Left lung (tissue), 10 donors: ENCODE results near the gene PSG4. TPM values are rescaled to one million over a fixed set of nuclear protein-coding genes. Genes with fewer than 3 reads are reported as not detected.
"Not testable (repeated sequence)": the region's sequence is repeated elsewhere in the genome, so short reads cannot be mapped to it uniquely, and the experiment has no call there.

Experiments
- ATAC-seq: fragments of 200-7000 bp; cut with Tn5 transposase; one replicate; pipeline ENCODE4 v1.9.1; 2020; ENCODE audit warnings: moderate library complexity
- DNase-seq, 4 donors: peaks; one replicate each; pipeline ENCODE4 v3.0.0-alpha.2; 2013 to 2020
- H3K27ac ChIP-seq, 2 donors: fragments of 200-600 bp; sonication (generic) in 1 of 2; one replicate each; pipeline versions ENCODE4 v1.5.0 to v1.8.0; 2020 to 2021
- H3K27me3 ChIP-seq, 2 donors: fragments of 200-600 bp; sonication (generic) in 1 of 2; one replicate each; pipeline versions ENCODE4 v1.5.0 to v1.8.0; 2020 to 2021
- H3K36me3 ChIP-seq, 2 donors: fragments of 200-600 bp; sonication (generic) in 1 of 2; one replicate each; pipeline versions ENCODE4 v1.5.0 to v1.8.0; 2020 to 2021
- H3K4me1 ChIP-seq, 2 donors: fragments of 200-600 bp; one replicate each; pipeline ENCODE4 v1.8.0; 2021
- H3K4me3 ChIP-seq, 2 donors: fragments of 200-600 bp; sonication (generic) in 1 of 2; one replicate each; pipeline versions ENCODE4 v1.5.0 to v1.8.0; 2020 to 2021; ENCODE audit warnings: mild to moderate bottlenecking in 1 of 2
- H3K9me3 ChIP-seq, 2 donors: fragments of 200-600 bp; sonication (generic) in 1 of 2; one replicate each; pipeline versions ENCODE4 v1.5.0 to v1.8.0; 2020 to 2021
- intact Hi-C, 2 donors: fragments of 100-400 bp; cut with DNase I; formaldehyde crosslinking; loops; one replicate each; pipeline versions ENCODE4 v1.11.2 to v1.14.2; 2022
- polyA plus RNA-seq, 6 donors: library from polyadenylated mRNA; unstranded; fragments of 120-200 nt; gene quantifications; one replicate each; pipeline ENCODE4 v1.2.1, GENCODE V29; 2013; ENCODE audit not compliant: insufficient read length in 6 of 6
- total RNA-seq, 2 donors: library from RNA; stranded (reverse); fragmentation: NEBNext Ultra II Directional; extraction: Animal tissue kit (Norgen Biotek cat#: 25700); gene quantifications; one replicate each; pipeline ENCODE4 v1.2.1, GENCODE V29; 2021
- TF ChIP-seq, protein P1 (sequence below), 2 donors: fragments of 200-600 bp; sonication (generic) in 1 of 2; IDR thresholded peaks; one replicate each; pipeline versions ENCODE4 v1.5.0 to v1.8.0; 2021; ENCODE audit warnings: antibody characterized with exemption in 2 of 2
- donor health status: DM: no; HTN: yes; CAD: no.
- donor health status: DM: no; HTN: no; CAD: no.

The PSG4 gene
- total and polyA plus RNA-seq, 8 donors: 0.67 TPM; not detected in 7

DNA sequence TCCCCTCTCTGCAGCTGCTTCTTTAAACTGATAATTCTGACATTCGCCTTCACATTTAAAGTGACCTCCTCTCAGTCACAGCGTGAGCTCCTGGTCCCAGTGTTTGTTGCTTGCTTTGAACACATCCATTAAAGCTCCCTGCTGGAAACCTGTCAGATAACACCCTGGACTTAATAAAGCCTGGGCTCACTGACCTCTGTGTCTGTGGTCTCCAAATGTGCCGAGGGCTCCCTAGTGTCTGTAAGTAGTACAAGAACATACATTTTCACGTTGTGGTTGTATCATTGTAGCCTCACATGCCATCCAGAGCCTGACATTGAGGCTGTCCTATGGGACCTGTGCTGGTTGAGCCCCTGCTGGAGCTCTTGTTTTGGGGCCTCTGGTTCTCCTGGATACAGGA is 2.6 kb upstream of the PSG4 start:
- no peaks in the 10 kb centered on the region for H3K4me1 ChIP-seq
- no peak overlapping the region for H3K27ac ChIP-seq
- H3K4me3 ChIP-seq: no peak overlapping the region
- H3K27me3 ChIP-seq: peaks cover 0 to 4% of the 10 kb centered on the region in 2 donors
- intact Hi-C loops: no loop called here
- no peaks in the 10 kb centered on the region for H3K36me3 ChIP-seq
- TF ChIP-seq, protein P1, sequence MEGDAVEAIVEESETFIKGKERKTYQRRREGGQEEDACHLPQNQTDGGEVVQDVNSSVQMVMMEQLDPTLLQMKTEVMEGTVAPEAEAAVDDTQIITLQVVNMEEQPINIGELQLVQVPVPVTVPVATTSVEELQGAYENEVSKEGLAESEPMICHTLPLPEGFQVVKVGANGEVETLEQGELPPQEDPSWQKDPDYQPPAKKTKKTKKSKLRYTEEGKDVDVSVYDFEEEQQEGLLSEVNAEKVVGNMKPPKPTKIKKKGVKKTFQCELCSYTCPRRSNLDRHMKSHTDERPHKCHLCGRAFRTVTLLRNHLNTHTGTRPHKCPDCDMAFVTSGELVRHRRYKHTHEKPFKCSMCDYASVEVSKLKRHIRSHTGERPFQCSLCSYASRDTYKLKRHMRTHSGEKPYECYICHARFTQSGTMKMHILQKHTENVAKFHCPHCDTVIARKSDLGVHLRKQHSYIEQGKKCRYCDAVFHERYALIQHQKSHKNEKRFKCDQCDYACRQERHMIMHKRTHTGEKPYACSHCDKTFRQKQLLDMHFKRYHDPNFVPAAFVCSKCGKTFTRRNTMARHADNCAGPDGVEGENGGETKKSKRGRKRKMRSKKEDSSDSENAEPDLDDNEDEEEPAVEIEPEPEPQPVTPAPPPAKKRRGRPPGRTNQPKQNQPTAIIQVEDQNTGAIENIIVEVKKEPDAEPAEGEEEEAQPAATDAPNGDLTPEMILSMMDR (IDR thresholded peaks at IDR 0.05): no peak
- ATAC-seq (no peak), DNase-seq (no peak)
- no peaks in the 10 kb centered on the region for H3K9me3 ChIP-seq

GRCh38 chr19:43207174-43207573 is 1.7 kb upstream of the PSG4 start:
- ATAC-seq, DNase-seq, intact Hi-C loops, H3K27ac ChIP-seq, H3K36me3 ChIP-seq, H3K9me3 ChIP-seq, H3K4me1 ChIP-seq, H3K4me3 ChIP-seq, H3K27me3 ChIP-seq: not testable (repeated sequence)
- TF ChIP-seq, protein P1 (IDR thresholded peaks at IDR 0.05): peak in 1 of 2 donors; percentile 65

DNA sequence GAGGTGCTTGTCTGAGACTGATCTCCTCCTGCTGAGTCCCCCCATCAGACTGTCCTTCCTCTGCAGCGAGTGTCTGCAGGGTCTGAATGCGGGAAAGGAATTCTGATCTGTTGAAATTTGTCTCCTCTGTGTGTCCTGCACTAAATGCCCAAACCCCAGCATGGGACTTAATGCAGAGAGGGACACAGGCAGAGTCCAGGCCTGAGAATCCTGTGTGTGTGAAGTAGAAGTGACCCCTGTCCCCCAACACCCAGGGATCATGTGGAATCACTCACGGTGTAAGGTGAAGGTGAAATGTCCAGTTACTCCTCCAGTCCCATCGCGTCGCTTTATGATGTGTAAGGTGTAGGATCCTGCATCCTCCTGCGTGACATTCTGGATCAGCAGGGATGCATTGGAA is 1.8 kb downstream of the PSG4 start:
- H3K36me3 ChIP-seq, H3K27ac ChIP-seq, H3K27me3 ChIP-seq, ATAC-seq, H3K9me3 ChIP-seq, H3K4me1 ChIP-seq, H3K4me3 ChIP-seq, intact Hi-C loops, DNase-seq: not testable (repeated sequence)

GRCh38 chr19:43201891-43202290 is 3.5 kb downstream of the PSG4 start:
- DNase-seq, H3K27me3 ChIP-seq, ATAC-seq, H3K4me1 ChIP-seq, H3K4me3 ChIP-seq, H3K36me3 ChIP-seq, H3K9me3 ChIP-seq, H3K27ac ChIP-seq, intact Hi-C loops: not testable (repeated sequence)

DNA sequence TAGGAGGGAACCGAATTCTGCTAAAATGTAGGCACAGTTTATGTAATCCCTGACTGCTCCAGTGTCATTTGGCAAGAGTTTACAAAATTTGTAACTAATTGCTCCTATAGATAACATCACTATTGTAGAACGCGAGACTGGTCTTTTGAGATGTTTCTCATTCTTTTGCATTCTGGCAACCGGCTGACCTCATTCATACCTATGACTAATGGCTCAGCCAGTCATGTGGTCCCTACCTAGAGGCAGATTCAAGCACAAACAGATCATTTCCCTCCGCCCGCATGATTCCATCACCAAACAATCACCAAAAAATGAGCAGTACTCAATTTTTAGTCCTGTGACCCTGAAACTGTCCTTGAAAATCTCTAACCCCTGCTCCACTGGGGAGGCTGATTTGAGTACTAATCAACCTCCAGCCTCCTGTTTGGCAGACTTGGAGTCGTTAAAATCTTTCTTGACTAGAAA is 4.1 kb downstream of the PSG4 start:
- ATAC-seq, H3K4me3 ChIP-seq, H3K36me3 ChIP-seq, H3K27ac ChIP-seq, intact Hi-C loops, H3K4me1 ChIP-seq, H3K9me3 ChIP-seq, H3K27me3 ChIP-seq, DNase-seq: not testable (repeated sequence)

DNA sequence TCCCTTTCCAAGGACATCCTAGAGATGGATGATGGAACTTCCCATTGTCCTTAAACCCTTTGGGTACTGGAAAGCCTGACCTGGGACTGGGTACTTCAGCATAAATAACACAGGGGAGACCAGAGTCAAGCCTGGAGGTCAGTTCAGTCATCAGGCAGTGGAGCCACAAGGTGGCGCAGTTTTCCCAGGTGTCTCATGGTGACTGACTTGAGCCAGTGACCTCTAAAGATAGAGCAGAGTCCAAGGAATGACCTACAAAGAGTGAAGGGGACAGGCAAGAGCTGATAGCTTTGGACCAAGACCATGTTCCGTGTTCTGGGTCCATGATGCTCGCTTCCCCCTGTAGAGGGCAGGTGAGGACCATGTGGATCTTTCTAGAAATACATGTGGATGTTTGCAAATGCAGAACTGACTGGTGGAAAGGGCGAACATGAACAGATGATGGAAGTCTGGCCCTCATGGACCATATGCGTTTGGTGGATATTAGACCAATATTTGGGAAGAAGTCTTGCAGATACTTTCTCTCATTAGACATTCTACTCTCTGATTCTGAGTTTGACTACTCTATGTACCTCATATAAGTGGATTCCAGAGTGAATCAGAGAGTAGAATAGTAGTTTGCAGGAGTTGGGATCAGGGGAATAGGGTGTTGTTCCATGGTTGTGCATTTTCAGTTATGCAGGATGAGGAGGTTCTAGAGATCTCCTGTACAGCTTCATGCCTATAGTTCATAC is 6.6 kb downstream of the PSG4 start:
- intact Hi-C loops, H3K9me3 ChIP-seq, H3K36me3 ChIP-seq, H3K27ac ChIP-seq, DNase-seq, H3K27me3 ChIP-seq, H3K4me3 ChIP-seq, ATAC-seq, H3K4me1 ChIP-seq: not testable (repeated sequence)

DNA sequence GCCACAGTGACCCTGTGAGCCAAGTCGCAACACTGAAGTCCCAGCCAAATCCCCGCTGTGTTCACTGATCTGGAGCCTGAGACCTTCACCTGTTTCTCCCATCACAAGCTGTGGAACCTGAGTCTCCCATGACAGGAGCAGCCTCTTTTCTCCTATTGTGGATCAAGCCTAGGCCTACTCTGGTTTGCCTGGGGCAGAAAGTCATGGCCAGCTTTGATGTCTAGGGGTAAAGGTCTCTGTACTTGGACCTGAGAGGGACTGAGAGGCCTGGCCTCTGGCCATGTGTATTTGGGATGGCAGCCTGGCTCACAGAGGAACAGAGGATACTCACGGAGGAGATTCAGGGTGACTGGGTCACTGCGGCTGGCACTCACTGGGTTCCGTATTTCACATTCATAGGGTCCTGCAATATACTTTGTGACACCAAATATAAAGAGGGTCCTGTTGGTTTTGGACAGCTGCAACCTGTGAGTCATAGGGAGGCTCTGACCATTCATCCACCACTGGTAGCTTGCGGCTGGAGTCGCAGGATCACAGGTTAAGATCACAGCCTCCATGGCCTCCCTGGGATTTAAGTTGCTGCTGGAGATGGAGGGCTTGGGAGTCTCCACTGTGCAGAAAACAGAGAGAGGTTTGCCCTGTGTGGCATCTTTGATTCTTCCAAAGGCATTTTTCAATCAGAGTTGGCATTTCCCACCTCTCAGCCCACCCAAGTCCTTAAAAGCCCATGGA is 7.6 kb downstream of the PSG4 start:
- H3K27ac ChIP-seq, H3K4me3 ChIP-seq, H3K4me1 ChIP-seq, H3K27me3 ChIP-seq, H3K36me3 ChIP-seq, ATAC-seq, DNase-seq, intact Hi-C loops, H3K9me3 ChIP-seq: not testable (repeated sequence)

DNA sequence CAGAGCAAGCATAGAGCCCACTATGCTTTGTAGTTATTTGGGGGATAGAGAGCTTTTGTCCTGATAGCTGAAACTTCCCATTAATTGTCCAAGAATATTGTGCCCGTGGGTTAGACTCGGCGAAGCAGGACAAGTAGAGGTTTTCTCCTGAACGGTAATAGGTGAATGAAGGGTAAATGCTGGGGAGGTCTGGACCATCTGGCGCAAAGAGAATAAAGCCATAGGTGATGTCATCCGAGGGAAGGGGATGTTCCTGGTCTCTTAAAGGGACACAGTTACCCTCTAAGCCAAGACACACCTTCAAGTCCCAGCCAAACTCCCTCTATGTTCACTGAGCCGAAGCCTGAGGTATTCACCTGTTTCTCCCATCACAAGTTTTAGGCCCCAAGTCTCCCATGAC is 11.0 kb downstream of the PSG4 start:
- H3K4me1 ChIP-seq, H3K27ac ChIP-seq, ATAC-seq, intact Hi-C loops, H3K4me3 ChIP-seq, DNase-seq, H3K36me3 ChIP-seq, H3K27me3 ChIP-seq, H3K9me3 ChIP-seq: not testable (repeated sequence)

DNA sequence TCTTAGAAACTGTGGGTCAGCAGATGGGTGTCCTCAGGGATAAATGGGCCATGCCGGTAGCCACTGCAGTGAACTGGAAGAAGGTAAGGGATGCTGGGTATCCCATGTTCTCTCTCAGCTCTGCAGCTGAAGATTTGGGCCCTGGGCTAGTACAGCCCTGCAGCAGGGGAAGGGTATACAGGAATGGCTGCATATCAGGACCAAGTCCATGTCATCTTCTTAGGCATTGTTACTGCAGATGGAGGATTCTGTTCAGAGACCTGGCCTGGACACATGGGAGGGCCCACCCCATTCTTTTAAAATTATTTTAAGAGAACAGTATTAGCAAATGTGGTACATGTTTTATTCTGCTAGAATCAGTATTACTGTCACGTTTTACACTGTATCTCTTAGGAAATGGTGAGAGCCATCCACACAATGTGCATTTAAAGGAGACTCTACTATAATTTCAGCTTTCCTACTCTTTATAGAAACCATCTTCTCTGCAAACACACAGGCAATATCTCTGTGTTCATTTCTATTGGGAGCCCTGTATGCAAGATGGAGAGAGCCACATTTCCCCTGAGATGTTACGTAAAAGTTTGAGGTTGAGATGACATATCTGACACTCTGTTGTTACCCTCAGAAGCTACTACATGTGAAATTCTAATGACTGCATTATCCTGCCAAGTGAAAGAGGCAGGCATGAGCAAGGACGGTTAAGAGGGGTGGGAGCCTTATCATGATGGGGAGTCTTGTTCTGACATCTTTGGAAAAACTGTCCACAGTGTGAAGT is 12.9 kb downstream of the PSG4 start:
- intact Hi-C loops, DNase-seq, H3K27me3 ChIP-seq: not testable (repeated sequence)

DNA sequence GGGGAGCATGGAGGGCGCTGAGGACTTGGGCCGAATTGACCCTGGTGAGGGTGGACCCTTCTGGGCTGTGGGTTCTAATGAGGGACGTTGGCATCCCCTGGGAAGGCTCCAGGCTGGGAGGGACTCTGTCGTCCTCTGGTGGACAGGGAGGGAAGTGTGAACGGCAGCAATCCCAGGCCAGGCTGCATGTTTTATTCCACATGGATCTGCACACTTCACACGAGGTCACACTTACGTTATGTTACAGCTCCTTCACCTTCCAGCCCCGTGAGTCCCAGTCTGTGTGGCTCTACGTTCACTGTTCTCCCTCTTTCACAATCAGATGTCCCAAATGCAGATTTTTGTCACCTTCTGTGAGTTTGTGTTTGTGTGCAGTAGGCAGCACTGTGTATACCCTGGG is 17.3 kb downstream of the PSG4 start:
- H3K9me3 ChIP-seq, H3K36me3 ChIP-seq, ATAC-seq, DNase-seq, H3K27me3 ChIP-seq, H3K4me3 ChIP-seq, intact Hi-C loops, H3K27ac ChIP-seq, H3K4me1 ChIP-seq: not testable (repeated sequence)

More for the DNA sequence above, 12.9 kb downstream of the PSG4 start:
- ATAC-seq, H3K36me3 ChIP-seq, H3K4me1 ChIP-seq, H3K4me3 ChIP-seq, H3K27ac ChIP-seq, H3K9me3 ChIP-seq: not testable (repeated sequence)
